H1 (cell line): ENCODE data around the gene ACER3. TPM values are rescaled to one million over a fixed set of nuclear protein-coding genes. Genes with fewer than 3 reads are reported as not detected.

Experiments used
- CTCF ChIA-PET: fragments of 300-600 bp; sonication (Branson Sonifier 250); formaldehyde crosslinking; loops from one replicate; lab custom pipeline; 2021; ENCODE audit not compliant: partially characterized antibody; lab: Charles Lee
- POLR2A ChIA-PET: fragments of 300-600 bp; sonication (Branson Sonifier 250); formaldehyde crosslinking; loops from one replicate; lab custom pipeline; 2021; ENCODE audit warnings: inconsistent platforms; ENCODE audit not compliant: partially characterized antibody; lab: Charles Lee
- DNase-seq, 2 experiments: peaks; one replicate each; pipeline versions ENCODE4 v3.0.0 to v3.0.0-alpha.2; 2010 to 2022; ENCODE audit warnings: low spot score in 2 of 2, low read depth in 1 of 2, mixed read lengths in 1 of 2
- FAIRE-seq: peaks from 2 replicates; lab custom pipeline; 2011; peaks lifted over from hg19 to GRCh38; lab: Jason Lieb, UNC
- H2AFZ ChIP-seq: 2 replicates; pipeline ENCODE4 v1.8.1; 2012; ENCODE audit warnings: low read length, inconsistent platforms
- H2AK5ac ChIP-seq: 2 replicates; pipeline ENCODE4 v1.6.1; 2013; ENCODE audit warnings: low read depth, low read length
- H2BK120ac ChIP-seq: replicated peaks from 2 replicates; pipeline ENCODE3; 2013; ENCODE audit warnings: low read depth, low read length, inconsistent platforms
- H2BK12ac ChIP-seq: 2 replicates; pipeline ENCODE4 v1.6.1; 2013; ENCODE audit warnings: low read depth, low read length
- H2BK15ac ChIP-seq: 2 replicates; pipeline ENCODE4 v1.6.1; 2013; ENCODE audit warnings: low read length
- H2BK20ac ChIP-seq: 2 replicates; pipeline ENCODE4 v1.6.1; 2013; ENCODE audit warnings: low read length
- H2BK5ac ChIP-seq: 2 replicates; pipeline ENCODE4 v1.6.1; 2013; ENCODE audit warnings: low read depth, low read length
- H3K14ac ChIP-seq: 2 replicates; pipeline ENCODE4 v1.6.1; 2013; ENCODE audit warnings: inconsistent platforms; ENCODE audit not compliant: insufficient read length
- H3K18ac ChIP-seq: 2 replicates; pipeline ENCODE4 v1.6.1; 2013; ENCODE audit warnings: low read length; ENCODE audit errors: extremely low read depth
- H3K23ac ChIP-seq: 2 replicates; pipeline ENCODE4 v1.6.1; 2013; ENCODE audit warnings: inconsistent platforms; ENCODE audit not compliant: insufficient read length
- H3K23me2 ChIP-seq: 2 replicates; pipeline ENCODE4 v1.6.1; 2013; ENCODE audit warnings: low read depth, low read length
- H3K27ac ChIP-seq: 2 replicates; pipeline ENCODE4 v1.6.1; 2011; ENCODE audit warnings: low read depth, low read length, inconsistent platforms
- H3K27me3 ChIP-seq, 4 experiments: replicated peaks in 1 of 4; 1 replicate in 1 of 4; 2 replicates in 3 of 4; pipeline versions ENCODE4 v1.6.1 to v1.8.1; 2011 to 2013; ENCODE audit warnings: low read length in 3 of 4, mild to moderate bottlenecking in 3 of 4, inconsistent platforms in 2 of 4, mixed read lengths in 2 of 4, moderate library complexity in 1 of 4; ENCODE audit not compliant: control insufficient read depth in 3 of 4, insufficient read depth in 3 of 4; ENCODE audit errors: extremely low read depth in 1 of 4
- H3K36me3 ChIP-seq, 4 experiments: 2 replicates each; pipeline versions ENCODE4 v1.6.1 to v1.8.1; 2011 to 2013; ENCODE audit warnings: mild to moderate bottlenecking in 4 of 4, low read length in 3 of 4, moderate library complexity in 2 of 4, control low read depth in 1 of 4, inconsistent platforms in 1 of 4; ENCODE audit not compliant: insufficient read depth in 4 of 4, control insufficient read depth in 2 of 4
- H3K4ac ChIP-seq: replicated peaks from 2 replicates; pipeline ENCODE3; 2013; ENCODE audit warnings: low read length, low read depth, mixed read lengths, inconsistent platforms; ENCODE audit not compliant: insufficient read length
- H3K4me1 ChIP-seq, 4 experiments: replicated peaks in 1 of 4; 1 replicate in 1 of 4; 2 replicates in 3 of 4; pipeline versions ENCODE4 v1.6.1 to v1.8.1; 2011 to 2013; ENCODE audit warnings: low read length in 3 of 4, inconsistent platforms in 2 of 4, mixed read lengths in 1 of 4; ENCODE audit not compliant: insufficient read depth in 4 of 4, control insufficient read depth in 3 of 4
- H3K4me2 ChIP-seq, 2 experiments: 2 replicates each; pipeline versions ENCODE4 v1.6.1 to v1.8.1; 2011 to 2013; ENCODE audit warnings: low read depth in 2 of 2, low read length in 2 of 2, control low read depth in 1 of 2, inconsistent platforms in 1 of 2, mild to moderate bottlenecking in 1 of 2; ENCODE audit not compliant: insufficient read depth in 1 of 2
- H3K4me3 ChIP-seq, 4 experiments: fragments of 200-600, 300-600 bp in 1 of 4; sonication (generic), shearing (Covaris generic), sonication (Bioruptor Twin) in 1 of 4; 2 replicates each; pipeline versions ENCODE4 v1.5.1 to v1.8.1; 2011 to 2016; ENCODE audit warnings: low read length in 4 of 4, low read depth in 3 of 4, control low read depth in 2 of 4, inconsistent platforms in 2 of 4, mild to moderate bottlenecking in 2 of 4, mixed read lengths in 1 of 4, moderate library complexity in 1 of 4; ENCODE audit not compliant: insufficient read depth in 2 of 4; ENCODE audit errors: extremely low read depth in 1 of 4
- H3K56ac ChIP-seq: replicated peaks from 2 replicates; pipeline ENCODE3; 2013; ENCODE audit warnings: low read depth, mild to moderate bottlenecking, mixed read lengths, low read length, inconsistent platforms; ENCODE audit not compliant: insufficient read length
- H3K79me1 ChIP-seq: 2 replicates; pipeline ENCODE4 v1.6.1; 2013; ENCODE audit warnings: low read depth, low read length, control low read depth
- H3K79me2 ChIP-seq, 2 experiments: 2 replicates each; pipeline versions ENCODE4 v1.6.1 to v1.8.1; 2012 to 2013; ENCODE audit warnings: low read length in 2 of 2, mild to moderate bottlenecking in 2 of 2, inconsistent platforms in 1 of 2; ENCODE audit not compliant: insufficient read depth in 2 of 2, control insufficient read depth in 1 of 2
- H3K9ac ChIP-seq, 4 experiments: replicated peaks in 1 of 4; 1 replicate in 1 of 4; 2 replicates in 3 of 4; pipeline versions ENCODE4 v1.6.1 to v1.8.1; 2011 to 2013; ENCODE audit warnings: low read depth in 3 of 4, low read length in 3 of 4, control low read depth in 2 of 4, mild to moderate bottlenecking in 2 of 4, moderate library complexity in 2 of 4, inconsistent platforms in 1 of 4; ENCODE audit errors: extremely low read depth in 1 of 4
- H3K9me3 ChIP-seq, 2 experiments: 2 replicates each; pipeline versions ENCODE4 v1.6.1 to v1.8.1; 2012 to 2013; ENCODE audit warnings: mild to moderate bottlenecking in 2 of 2, moderate library complexity in 2 of 2, control low read depth in 1 of 2, inconsistent platforms in 1 of 2, low read depth in 1 of 2, low read length in 1 of 2, mixed read lengths in 1 of 2; ENCODE audit not compliant: insufficient read depth in 2 of 2
- H4K20me1 ChIP-seq, 2 experiments: replicated peaks in 1 of 2; 2 replicates each; pipeline versions ENCODE3 to v1.8.1; 2011 to 2013; ENCODE audit warnings: inconsistent platforms in 2 of 2, low read length in 2 of 2, mild to moderate bottlenecking in 1 of 2; ENCODE audit not compliant: insufficient read depth in 2 of 2, control insufficient read depth in 1 of 2
- H4K5ac ChIP-seq: 2 replicates; pipeline ENCODE4 v1.6.1; 2013; ENCODE audit warnings: low read length, low read depth, mixed read lengths, inconsistent platforms; ENCODE audit not compliant: insufficient read length
- H4K8ac ChIP-seq: 2 replicates; pipeline ENCODE4 v1.8.0; 2013; ENCODE audit warnings: mild to moderate bottlenecking, moderate library complexity, low read length, inconsistent platforms; ENCODE audit not compliant: insufficient read depth; ENCODE audit errors: extremely low read depth
- H4K91ac ChIP-seq: replicated peaks from 2 replicates; pipeline ENCODE3; 2013; ENCODE audit warnings: low read length, mixed read lengths, inconsistent platforms; ENCODE audit not compliant: insufficient read length
- BACH1 ChIP-seq: IDR thresholded peaks from 2 replicates; pipeline ENCODE4 v1.6.1; 2012; ENCODE audit warnings: low read length, improper control_type of control experiment
- SIN3A ChIP-seq, 2 experiments: IDR thresholded peaks in 1 of 2; conservative IDR thresholded peaks in 1 of 2; 2 replicates each; pipeline ENCODE4 v1.6.1; 2011 to 2012; ENCODE audit warnings: low read length in 2 of 2, improper control_type of control experiment in 1 of 2, low read depth in 1 of 2, mild to moderate bottlenecking in 1 of 2
- TCF12 ChIP-seq: IDR thresholded peaks from 2 replicates; pipeline ENCODE4 v1.6.1; 2011; ENCODE audit warnings: low read depth, mild to moderate bottlenecking, low read length
- ZNF274 ChIP-seq: IDR thresholded peaks from 2 replicates; pipeline ENCODE4 v1.7.0; 2012; ENCODE audit warnings: low read length, borderline replicate concordance; ENCODE audit errors: extremely low read depth
- WGBS, 2 experiments: shearing (Covaris generic) in 1 of 2; methylation state at CpG; one replicate each; pipeline versions ENCODE4 v1.1.6 to v1.1.7; 2013 to 2015; ENCODE audit warnings: low lambda C conversion rate in 2 of 2, mixed read lengths in 2 of 2, inconsistent platforms in 1 of 2, low coverage in 1 of 2, missing lambda C conversion rate in 1 of 2; ENCODE audit not compliant: insufficient replicate concordance in 2 of 2, insufficient coverage in 1 of 2, insufficient read length in 1 of 2; ENCODE audit errors: extremely low coverage in 1 of 2, missing lambda C conversion rate in 1 of 2; 5-methylcytosine and 5-hydroxymethylcytosine counted together
- polyA plus RNA-seq, 7 experiments: library from polyadenylated mRNA; depleted of rRNA in 3 of 7; stranded (reverse) in 5 of 7; unstranded in 2 of 7; fragments of >200 nt in 5 of 7; fragments of 200-250 nt in 2 of 7; gene quantifications; 1 replicate in 5 of 7; 2 replicates in 1 of 7; 4 replicates in 1 of 7; pipeline versions ENCODE4 v1.2.1 to v1.2.3, GENCODE V29; 2011 to 2013; ENCODE audit warnings: missing spikeins in 2 of 7, mixed read lengths in 2 of 7
- total RNA-seq: library from RNA; stranded (reverse); fragmentation: NEBNext Ultra II Directional; extraction: Animal tissue kit (Norgen Biotek cat#: 25700); gene quantifications from 2 replicates; pipeline ENCODE4 v1.2.1, GENCODE V29; 2021

Gene ACER3
- total and polyA plus RNA-seq, 2 of the 8 experiments (the other 6 are each of a cell fraction or from before 2014, with no cell fraction given) = 5.7 to 16.2 TPM

GRCh38 chr11:77030834-77031414 is 170.2 kb downstream of the ACER3 start:
- 81% methylated on average over 12 of the region's 12 CpGs; no CpG with 5 or more reads in 1 of the 2 experiments for WGBS, 2 experiments
- TF ChIP-seq SIN3A (conservative IDR thresholded peaks at IDR 0.05 in 1 of 2, IDR thresholded peaks at IDR 0.05 in 1 of 2; ENCODE audit: low read depth in 1 of 2, low read length in 2 of 2) = no peak
- no peak for TF ChIP-seq TCF12
- no peak for TF ChIP-seq BACH1
- no peak for TF ChIP-seq ZNF274

More at GRCh38 chr11:77030834-77031414, 170.2 kb downstream of the ACER3 start:
- no peak overlapping the region for H3K9ac ChIP-seq
- POLR2A ChIA-PET = interaction anchor here (1.1 to 1.5 kb wide), 2 partner anchors 9 to 10 kb away, joined by 4 to 5 read pairs; no protein-coding TSS in a partner anchor
- FAIRE-seq = no peak
- H2BK20ac ChIP-seq = 0 out of 2 replicates have a peak overlapping the region, but pooled peaks have one; percentile 34
- H3K79me1 ChIP-seq = no peaks in the 10 kb centered on the region
- H4K5ac ChIP-seq = no peak overlapping the region
- H3K56ac ChIP-seq = no peak overlapping the region
- H3K27me3 ChIP-seq = 0 out of 7 replicates have a peak, but pooled peaks cover 0 to 2% (median 0%) of the 10 kb centered on the region in 4 experiments
- no peak overlapping the region for H3K14ac ChIP-seq
- CTCF ChIA-PET = interaction anchor here (1.0 to 3.1 kb wide), 10 partner anchors 9 to 307 kb away, joined by 3 to 14 read pairs (median 4); no protein-coding TSS in a partner anchor
- H2BK15ac ChIP-seq = no peak overlapping the region
- H3K23ac ChIP-seq = no peak overlapping the region
- H3K23me2 ChIP-seq = no peaks in the 10 kb centered on the region
- H2BK12ac ChIP-seq = no peak overlapping the region
- H3K27ac ChIP-seq = no peak overlapping the region
- no peak overlapping the region for H3K4me3 ChIP-seq
- H3K4ac ChIP-seq = no peak overlapping the region
- no peak for DNase-seq
- 0 out of 2 replicates have a peak overlapping the region, but pooled peaks have one; percentile 30 for H2AK5ac ChIP-seq
- H2BK120ac ChIP-seq = no peak overlapping the region
- H2BK5ac ChIP-seq = no peak overlapping the region
- no peak overlapping the region for H3K18ac ChIP-seq
- H3K79me2 ChIP-seq = no peaks in the 10 kb centered on the region
- H4K91ac ChIP-seq = no peak overlapping the region
- H3K4me2 ChIP-seq = no peak overlapping the region
- peak overlapping the region; percentile 27; the same call in 1 of the 2 replicates for H2AFZ ChIP-seq
- no peaks in the 10 kb centered on the region for H3K9me3 ChIP-seq
- H3K36me3 ChIP-seq = no peaks in the 10 kb centered on the region
- H3K4me1 ChIP-seq = peaks cover 0 to 6% (median 0%) of the 10 kb centered on the region in 4 experiments; a peak in 4 of 7 replicates
- no peaks in the 10 kb centered on the region for H4K20me1 ChIP-seq
- H4K8ac ChIP-seq = no peak overlapping the region
